ENCODE results near the gene NAA50. TPM values are rescaled to one million over a fixed set of nuclear protein-coding genes. Genes with fewer than 3 reads are reported as not detected.

The NAA50 gene
- total RNA-seq, 1 experiment from 2014 or later = 188 TPM

DNA sequence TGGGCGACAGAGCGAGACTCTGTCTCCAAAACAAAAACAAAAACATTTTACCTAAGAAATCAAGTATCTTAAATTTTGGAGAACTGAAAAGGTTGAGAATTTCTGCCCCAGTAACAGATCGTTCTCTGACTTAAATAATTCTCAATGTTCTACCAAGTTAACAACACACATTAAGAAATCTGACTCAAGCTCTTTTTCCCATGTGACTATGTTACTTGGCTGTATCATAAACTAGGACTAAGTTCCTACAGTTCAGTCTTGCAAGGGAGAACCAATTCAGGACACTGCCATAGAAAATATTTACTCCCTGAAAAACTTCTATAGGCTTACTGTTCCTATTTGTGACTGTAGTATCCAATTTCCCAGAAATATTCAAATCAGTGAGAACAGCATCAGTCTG is 28.7 kb downstream of the NAA50 start:
- intact Hi-C loops (cut with micrococcal nuclease; ENCODE audit: unreplicated experiment) = no loop called here
- no peak overlapping the region for H3K4me3 Mint-ChIP-seq (ENCODE audit: unreplicated experiment)
- TF ChIP-seq, protein P1, sequence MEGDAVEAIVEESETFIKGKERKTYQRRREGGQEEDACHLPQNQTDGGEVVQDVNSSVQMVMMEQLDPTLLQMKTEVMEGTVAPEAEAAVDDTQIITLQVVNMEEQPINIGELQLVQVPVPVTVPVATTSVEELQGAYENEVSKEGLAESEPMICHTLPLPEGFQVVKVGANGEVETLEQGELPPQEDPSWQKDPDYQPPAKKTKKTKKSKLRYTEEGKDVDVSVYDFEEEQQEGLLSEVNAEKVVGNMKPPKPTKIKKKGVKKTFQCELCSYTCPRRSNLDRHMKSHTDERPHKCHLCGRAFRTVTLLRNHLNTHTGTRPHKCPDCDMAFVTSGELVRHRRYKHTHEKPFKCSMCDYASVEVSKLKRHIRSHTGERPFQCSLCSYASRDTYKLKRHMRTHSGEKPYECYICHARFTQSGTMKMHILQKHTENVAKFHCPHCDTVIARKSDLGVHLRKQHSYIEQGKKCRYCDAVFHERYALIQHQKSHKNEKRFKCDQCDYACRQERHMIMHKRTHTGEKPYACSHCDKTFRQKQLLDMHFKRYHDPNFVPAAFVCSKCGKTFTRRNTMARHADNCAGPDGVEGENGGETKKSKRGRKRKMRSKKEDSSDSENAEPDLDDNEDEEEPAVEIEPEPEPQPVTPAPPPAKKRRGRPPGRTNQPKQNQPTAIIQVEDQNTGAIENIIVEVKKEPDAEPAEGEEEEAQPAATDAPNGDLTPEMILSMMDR (IDR thresholded peaks at IDR 0.05; ENCODE audit: insufficient read depth in 1 of 2, low read depth in 1 of 2, low read length in 1 of 2, severe bottlenecking in 1 of 2, unreplicated experiment in 1 of 2) = no peak
- no peaks in the 10 kb centered on the region for H3K36me3 ChIP-seq (ENCODE audit: control insufficient read depth, insufficient read depth, low read length)
- no peak overlapping the region for H3K27ac Mint-ChIP-seq (ENCODE audit: unreplicated experiment)
- no peaks in the 10 kb centered on the region for H3K9me3 ChIP-seq
- H3K27me3 ChIP-seq (replicated peaks; ENCODE audit: control insufficient read depth, insufficient read depth, low read length) = no peaks in the 10 kb centered on the region
- peaks cover 5% of the 10 kb centered on the region for H3K4me1 Mint-ChIP-seq (ENCODE audit: low read depth, unreplicated experiment)
- H3K4me3 ChIP-seq (ENCODE audit: low read depth, low read length) = no peak overlapping the region
- H3K27me3 Mint-ChIP-seq (ENCODE audit: insufficient read depth, unreplicated experiment) = no peaks in the 10 kb centered on the region
- no TSS peak for BruUV-seq (replicated peaks)
- POLR2A ChIA-PET = no interaction called here
- peaks cover 30% of the 10 kb centered on the region for H3K36me3 Mint-ChIP-seq (ENCODE audit: insufficient read depth, unreplicated experiment)
- CTCF ChIA-PET = no interaction called here
- no peak for DNase-seq
- peaks cover 7% of the 10 kb centered on the region for H3K4me1 ChIP-seq
- H3K9me3 Mint-ChIP-seq (ENCODE audit: unreplicated experiment) = no peaks in the 10 kb centered on the region

DNA sequence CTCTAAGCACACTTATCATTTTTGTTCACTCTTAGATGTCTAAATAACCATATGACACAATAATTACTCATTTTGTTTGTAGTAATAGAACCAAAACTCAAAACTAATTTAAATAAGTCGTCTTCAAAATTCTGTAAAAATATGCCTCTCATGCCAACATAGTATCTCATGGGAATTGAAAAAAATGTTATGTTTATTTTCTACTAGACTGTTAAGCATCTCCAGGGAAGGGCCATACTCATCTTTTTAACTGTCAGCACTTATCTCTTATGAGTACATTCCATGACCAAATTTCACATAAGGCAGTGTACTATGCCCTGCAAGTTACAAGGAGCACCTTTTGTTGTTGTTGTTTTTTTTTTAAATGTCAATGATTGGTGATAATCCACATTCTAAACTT is 31.3 kb downstream of the NAA50 start:
- BruUV-seq (replicated peaks) = no TSS peak
- CTCF ChIA-PET = no interaction called here
- H3K27ac Mint-ChIP-seq (ENCODE audit: unreplicated experiment) = no peak overlapping the region

DNA sequence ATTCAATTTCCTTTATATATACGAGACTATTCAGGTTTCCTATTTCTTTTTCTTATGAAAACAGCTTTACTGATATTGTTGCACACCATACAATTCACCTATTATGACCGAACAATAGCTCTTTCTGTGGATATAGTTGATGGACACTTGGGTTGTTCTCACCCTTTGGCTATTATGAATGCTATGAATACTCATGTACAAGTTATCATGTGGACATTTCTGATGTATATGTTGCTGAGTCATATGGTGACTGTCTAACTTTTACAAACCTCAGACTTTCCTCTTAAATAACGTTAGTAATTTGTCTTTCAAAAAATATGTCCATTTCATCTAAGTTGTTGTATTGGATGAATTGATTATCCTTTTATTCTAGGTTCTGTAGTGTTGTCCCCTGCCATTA is 33.9 kb downstream of the NAA50 start:
- intact Hi-C loops (cut with micrococcal nuclease; ENCODE audit: unreplicated experiment) = no loop called here
- Histone ChIP-seq H3K4me1 (peaks cover 7% of the 10 kb centered on the region), H3K36me3 (ENCODE audit: control insufficient read depth, insufficient read depth, low read length) (no peaks in the 10 kb centered on the region), H3K27me3 (replicated peaks; ENCODE audit: control insufficient read depth, insufficient read depth, low read length) (no peaks in the 10 kb centered on the region), H3K9me3 (0 out of 2 replicates have a peak, but pooled peaks cover 3% of the 10 kb centered on the region), H3K4me3 (ENCODE audit: low read depth, low read length) (no peak overlapping the region)
- no TSS peak for BruUV-seq (replicated peaks)
- Mint-ChIP-seq H3K27ac (ENCODE audit: unreplicated experiment) (no peak overlapping the region), H3K4me3 (ENCODE audit: unreplicated experiment) (no peak overlapping the region), H3K27me3 (ENCODE audit: insufficient read depth, unreplicated experiment) (no peaks in the 10 kb centered on the region), H3K4me1 (ENCODE audit: low read depth, unreplicated experiment) (peaks cover 6% of the 10 kb centered on the region), H3K9me3 (ENCODE audit: unreplicated experiment) (no peaks in the 10 kb centered on the region), H3K36me3 (ENCODE audit: insufficient read depth, unreplicated experiment) (peaks cover 5% of the 10 kb centered on the region)
- TF ChIP-seq, protein P1 (IDR thresholded peaks at IDR 0.05; ENCODE audit: insufficient read depth in 1 of 2, low read depth in 1 of 2, low read length in 1 of 2, severe bottlenecking in 1 of 2, unreplicated experiment in 1 of 2) = no peak
- ChIA-PET CTCF (interaction anchor here (0.5 kb wide), 1 partner anchor 9 kb away, joined by 4 read pairs; no protein-coding TSS in a partner anchor), POLR2A (interaction anchor here (1.6 kb wide), 1 partner anchor 35 kb away, joined by 3 read pairs; the partner anchor contains the start of gene ATP6V1A)
- DNase-seq = no peak

More for the DNA sequence above, 31.3 kb downstream of the NAA50 start:
- H3K4me3 ChIP-seq (ENCODE audit: low read depth, low read length) = no peak overlapping the region
- intact Hi-C loops (cut with micrococcal nuclease; ENCODE audit: unreplicated experiment) = no loop called here
- no peaks in the 10 kb centered on the region for H3K36me3 ChIP-seq (ENCODE audit: control insufficient read depth, insufficient read depth, low read length)
- no peaks in the 10 kb centered on the region for H3K9me3 Mint-ChIP-seq (ENCODE audit: unreplicated experiment)
- no peaks in the 10 kb centered on the region for H3K9me3 ChIP-seq
- no peaks in the 10 kb centered on the region for H3K27me3 Mint-ChIP-seq (ENCODE audit: insufficient read depth, unreplicated experiment)
- POLR2A ChIA-PET = no interaction called here
- DNase-seq = no peak
- peaks cover 12% of the 10 kb centered on the region for H3K36me3 Mint-ChIP-seq (ENCODE audit: insufficient read depth, unreplicated experiment)
- TF ChIP-seq, protein P1 (IDR thresholded peaks at IDR 0.05; ENCODE audit: insufficient read depth in 1 of 2, low read depth in 1 of 2, low read length in 1 of 2, severe bottlenecking in 1 of 2, unreplicated experiment in 1 of 2) = no peak
- peaks cover 7% of the 10 kb centered on the region for H3K4me1 ChIP-seq
- peaks cover 6% of the 10 kb centered on the region for H3K4me1 Mint-ChIP-seq (ENCODE audit: low read depth, unreplicated experiment)
- H3K27me3 ChIP-seq (replicated peaks; ENCODE audit: control insufficient read depth, insufficient read depth, low read length) = no peaks in the 10 kb centered on the region
- H3K4me3 Mint-ChIP-seq (ENCODE audit: unreplicated experiment) = no peak overlapping the region

All from Caco-2 (cell line).